ENCODE data around the gene GPAT2. TPM values are rescaled to one million over a fixed set of nuclear protein-coding genes. Genes with fewer than 3 reads are reported as not detected.
"Not testable (repeated sequence)": the region's sequence is repeated elsewhere in the genome, so short reads cannot be mapped to it uniquely, and the experiment has no call there.

Gene GPAT2
- polyA plus RNA-seq, 1 donor = 5.6 TPM

DNA sequence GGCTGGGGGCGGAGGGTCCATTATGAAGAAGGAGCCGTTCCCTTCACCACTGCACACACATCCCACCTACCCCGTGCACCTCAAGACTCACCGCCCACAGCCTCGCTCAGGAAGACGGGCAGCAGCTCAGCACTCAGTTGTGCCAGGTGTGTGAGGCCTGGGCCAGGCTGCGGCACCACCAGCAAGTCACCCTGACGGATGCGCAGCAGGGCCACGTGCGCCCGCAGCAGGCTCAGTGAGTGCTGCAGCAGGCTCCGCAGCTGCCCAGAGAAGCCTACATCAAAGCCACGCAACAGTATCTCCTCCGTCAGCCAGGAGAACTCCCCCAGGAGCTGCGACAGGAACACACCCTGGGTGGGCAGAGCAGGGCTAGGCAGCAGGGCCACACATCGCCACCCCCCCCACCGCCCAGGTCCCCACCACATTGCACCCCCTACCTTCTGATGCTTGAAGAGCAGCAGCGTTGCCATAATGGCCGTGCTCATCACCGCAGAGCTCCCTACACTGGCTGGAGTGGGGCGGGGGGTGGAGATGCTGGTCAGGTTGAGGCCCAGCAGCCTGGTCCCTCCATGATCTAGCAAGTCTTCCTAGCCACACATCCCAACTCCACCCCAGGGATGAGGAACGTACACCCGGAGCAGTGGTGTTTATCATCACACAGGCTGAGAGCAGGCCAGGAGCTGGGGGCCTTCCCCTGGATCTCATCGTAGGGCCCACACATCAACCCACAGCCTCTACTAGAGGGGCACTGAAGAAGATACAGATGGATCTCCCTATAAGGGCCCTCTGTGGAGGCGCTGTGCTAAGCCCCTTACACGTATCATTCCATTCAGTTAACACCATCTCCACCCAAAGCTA is 10.2 kb downstream of the GPAT2 start:
- DNase-seq (ENCODE audit: low read depth) = no peak

DNA sequence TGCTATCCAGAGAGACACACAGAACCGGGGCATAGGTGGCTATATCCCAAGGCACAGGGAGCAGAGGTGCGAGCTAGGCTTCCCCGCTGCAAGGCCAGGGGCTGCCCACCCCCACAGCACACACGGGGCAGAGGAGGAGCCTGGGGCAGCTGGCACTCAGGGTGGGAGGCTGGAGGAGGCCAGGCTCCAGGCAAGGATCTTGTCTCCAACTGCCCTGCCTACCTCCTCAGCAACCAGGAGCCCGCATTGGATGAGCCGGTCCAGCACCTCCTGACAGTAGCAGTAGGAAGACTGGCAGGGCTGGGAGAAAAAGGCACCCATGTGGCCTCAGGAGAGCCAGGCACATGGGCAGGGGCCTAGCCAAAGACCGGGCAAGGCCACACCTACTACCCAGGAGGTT is 11.0 kb downstream of the GPAT2 start:
- DNase-seq (ENCODE audit: low read depth) = not testable (repeated sequence)

DNA sequence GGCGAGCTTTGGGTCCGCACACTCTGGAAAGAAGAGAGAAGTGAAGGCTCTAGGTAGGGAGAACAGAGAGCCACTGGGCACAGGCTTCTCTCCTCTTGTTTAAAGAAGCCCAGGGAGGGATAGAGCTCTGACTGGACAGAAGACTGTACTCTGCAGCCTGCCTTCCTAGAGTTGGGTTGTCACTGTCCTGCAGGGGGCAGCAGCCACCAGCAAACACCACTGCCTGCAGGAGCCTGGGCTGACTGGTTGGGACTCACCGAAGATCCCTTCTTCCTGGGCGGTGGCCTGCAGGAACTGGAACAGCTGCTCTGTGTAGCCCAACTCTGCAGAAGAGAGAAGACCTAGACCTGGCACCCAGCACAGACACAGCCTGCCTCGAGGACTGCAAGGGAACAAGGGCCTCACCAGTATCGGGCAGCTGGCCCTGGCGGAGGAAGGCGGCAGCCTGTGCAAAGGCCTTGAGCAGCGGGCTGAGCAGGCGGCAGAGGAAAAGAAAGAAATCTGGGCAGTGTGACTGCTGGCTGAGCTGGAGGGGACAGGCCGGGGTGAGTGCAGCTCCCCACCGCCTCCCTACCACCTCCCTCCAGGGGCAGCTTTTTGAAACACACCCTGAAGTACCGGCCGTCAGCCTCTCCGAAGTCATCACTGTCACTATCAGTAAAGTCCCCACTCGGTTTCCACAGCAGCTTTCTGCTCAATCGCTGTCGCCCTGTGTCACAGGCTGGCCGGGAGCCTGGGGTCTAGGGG is 11.8 kb downstream of the GPAT2 start:
- DNase-seq (ENCODE audit: low read depth) = peak; percentile 35

DNA sequence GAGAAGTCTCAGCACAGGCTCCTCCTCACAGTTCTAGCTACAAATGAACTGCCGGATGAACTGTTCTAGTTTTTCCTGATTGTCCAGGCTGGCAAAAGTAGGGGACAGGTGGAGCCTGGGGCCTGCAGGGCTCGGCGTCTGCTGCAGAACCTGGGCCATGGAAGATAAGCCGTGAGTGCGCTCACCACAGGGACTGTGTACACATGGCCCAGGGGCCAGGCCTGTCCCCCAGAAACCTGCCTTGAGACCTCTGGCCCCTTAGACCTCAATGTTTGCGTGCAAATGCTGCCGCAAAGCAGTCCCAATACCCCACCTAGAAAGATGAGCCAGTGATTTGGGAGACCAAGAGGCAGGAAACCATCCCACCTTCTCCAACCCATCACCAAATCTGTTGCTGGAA is 12.6 kb downstream of the GPAT2 start:
- DNase-seq (ENCODE audit: low read depth) = not testable (repeated sequence)

DNA sequence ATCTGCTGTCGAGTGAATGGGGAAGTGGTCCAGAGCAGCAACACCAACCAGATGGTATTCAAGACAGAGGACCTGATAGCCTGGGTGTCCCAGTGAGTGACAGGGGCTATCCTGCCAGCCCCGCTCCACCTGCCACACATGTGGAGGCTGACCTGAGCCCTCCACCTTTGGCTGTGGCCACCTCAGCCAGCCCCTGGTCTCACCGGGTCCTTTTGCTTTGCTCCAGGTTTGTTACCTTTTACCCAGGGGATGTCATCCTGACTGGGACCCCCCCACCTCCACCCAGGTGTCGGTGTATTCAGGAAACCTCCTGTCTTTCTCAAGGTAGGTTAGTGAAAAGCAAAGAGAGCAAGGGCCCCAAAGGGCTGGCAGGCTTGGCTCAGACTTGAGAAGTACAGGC is 13.6 kb downstream of the GPAT2 start:
- not testable (repeated sequence) for DNase-seq (ENCODE audit: low read depth)

DNA sequence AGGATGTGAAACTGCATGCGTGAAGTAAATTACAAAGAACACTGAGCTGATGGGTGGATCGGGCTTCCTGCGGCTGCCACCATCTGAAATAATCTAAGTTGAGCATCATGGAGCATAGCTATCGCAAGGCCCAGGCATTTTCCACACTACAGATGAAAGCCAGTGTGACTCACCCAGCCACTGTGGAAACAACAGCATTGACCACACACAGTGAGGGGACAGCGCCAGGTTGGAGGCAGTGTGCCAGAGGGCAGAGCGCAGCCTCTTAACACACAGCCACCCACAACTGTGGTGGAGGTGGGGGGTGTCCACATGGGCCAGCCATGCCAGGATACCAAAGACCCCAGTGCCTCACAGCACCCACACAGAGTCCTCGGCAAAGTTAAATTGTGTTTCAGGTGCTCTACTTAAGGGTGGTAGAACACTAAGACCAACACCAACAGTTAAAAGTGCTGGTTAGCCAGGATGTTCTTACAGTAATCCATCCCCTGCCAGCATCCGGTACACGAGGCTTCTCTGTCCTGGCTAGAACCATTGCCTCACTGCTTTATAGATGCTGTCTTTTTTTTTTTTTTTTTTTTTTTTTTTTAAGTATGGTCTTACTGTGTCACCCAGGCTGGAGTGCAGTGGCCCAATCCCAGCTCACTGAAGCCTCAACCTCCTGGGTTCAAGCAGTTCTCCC is 14.7 kb downstream of the GPAT2 start:
- DNase-seq (ENCODE audit: low read depth) = not testable (repeated sequence)

DNA sequence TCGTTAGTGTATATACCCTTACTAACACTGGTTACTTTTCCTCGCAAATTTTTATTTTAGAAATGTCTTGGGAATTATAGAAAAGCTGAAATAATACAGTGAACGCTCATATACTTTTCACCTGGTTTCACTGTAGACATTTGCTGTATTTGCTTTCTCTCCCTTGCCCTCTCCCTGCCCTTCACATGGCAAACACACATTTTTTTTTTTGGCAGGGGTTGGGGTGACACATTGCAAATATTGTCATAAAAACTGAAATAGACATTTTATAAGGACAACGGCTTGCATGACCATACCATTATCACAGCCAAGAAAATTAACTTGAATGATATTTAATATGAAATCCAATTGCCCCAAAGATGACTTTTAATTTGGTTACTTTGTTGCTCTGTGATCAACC is 18.4 kb downstream of the GPAT2 start:
- not testable (repeated sequence) for DNase-seq (ENCODE audit: low read depth)

DNA sequence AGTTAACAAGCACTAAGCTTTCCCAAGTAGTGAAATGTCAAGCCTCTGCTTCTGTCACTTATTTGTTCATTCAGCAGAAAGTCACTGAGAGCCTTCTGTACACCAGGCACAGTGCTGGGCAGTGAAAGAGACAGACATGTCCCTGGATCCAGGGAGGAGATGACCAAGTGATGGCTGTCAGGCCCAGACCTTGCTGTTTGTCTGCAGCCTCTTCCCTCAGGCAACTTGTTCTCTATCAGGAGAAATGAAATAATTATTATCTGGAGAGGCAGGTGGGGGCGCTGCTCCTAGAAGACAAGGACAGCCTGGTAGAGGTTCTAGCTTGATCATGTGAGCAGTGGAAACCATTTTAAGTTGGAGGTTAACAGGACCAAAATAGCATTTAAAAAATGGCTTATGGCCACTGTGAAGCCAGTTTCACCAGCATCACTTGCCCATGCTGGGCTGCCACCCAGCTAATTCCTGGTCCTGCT is 21.9 kb downstream of the GPAT2 start:
- not testable (repeated sequence) for DNase-seq (ENCODE audit: low read depth)

DNA sequence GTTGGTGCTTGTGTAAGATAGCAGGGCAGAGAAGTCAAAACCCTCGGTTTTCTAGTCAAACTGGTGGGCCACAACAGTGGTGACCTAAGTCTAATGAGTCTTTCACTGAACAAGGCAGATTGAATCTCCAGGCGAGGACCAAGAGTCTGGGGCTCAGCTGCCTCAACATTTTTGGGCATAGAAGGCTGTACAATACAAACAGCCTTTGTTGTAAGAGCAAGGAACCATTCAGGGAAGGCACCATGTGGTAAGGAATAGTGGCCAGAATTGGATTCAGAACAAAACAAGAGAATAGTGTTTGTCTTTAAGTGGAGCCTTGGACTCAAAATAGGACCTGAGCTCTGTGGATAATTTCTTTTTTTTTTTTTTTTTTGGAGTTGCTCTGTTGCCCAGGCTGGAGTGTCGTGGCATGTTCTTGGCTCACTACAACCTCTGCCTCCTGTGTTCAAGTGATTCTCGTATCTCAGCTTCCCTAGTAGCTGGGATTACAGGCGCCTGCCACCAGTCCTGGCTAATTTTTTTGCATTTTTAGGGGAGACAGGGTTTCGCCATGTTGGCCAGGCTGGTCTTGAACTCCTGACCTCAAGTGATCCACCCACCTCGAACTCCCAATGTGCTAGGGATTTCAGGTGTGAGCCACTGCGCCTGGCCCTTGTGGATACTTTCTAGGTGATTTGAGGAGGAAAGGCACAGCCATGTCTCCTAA is 22.5 kb downstream of the GPAT2 start:
- DNase-seq (ENCODE audit: low read depth) = not testable (repeated sequence)

DNA sequence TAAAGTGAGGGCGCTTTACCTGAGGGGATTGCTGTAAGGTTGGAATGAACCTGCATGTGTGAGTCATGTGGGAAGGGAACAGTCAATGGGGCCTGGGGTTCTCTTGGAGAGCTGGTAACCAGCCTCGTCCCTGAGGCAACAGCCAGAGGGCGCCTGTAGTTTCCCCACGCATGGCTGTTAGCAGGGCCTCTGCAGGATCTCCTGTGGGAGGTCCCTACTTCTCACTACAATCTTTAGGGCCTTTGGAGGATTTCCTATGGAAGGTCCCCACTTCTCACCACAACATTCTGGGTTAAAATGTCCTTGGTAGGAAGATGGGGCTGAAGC is 23.6 kb downstream of the GPAT2 start:
- not testable (repeated sequence) for DNase-seq (ENCODE audit: low read depth)

DNA sequence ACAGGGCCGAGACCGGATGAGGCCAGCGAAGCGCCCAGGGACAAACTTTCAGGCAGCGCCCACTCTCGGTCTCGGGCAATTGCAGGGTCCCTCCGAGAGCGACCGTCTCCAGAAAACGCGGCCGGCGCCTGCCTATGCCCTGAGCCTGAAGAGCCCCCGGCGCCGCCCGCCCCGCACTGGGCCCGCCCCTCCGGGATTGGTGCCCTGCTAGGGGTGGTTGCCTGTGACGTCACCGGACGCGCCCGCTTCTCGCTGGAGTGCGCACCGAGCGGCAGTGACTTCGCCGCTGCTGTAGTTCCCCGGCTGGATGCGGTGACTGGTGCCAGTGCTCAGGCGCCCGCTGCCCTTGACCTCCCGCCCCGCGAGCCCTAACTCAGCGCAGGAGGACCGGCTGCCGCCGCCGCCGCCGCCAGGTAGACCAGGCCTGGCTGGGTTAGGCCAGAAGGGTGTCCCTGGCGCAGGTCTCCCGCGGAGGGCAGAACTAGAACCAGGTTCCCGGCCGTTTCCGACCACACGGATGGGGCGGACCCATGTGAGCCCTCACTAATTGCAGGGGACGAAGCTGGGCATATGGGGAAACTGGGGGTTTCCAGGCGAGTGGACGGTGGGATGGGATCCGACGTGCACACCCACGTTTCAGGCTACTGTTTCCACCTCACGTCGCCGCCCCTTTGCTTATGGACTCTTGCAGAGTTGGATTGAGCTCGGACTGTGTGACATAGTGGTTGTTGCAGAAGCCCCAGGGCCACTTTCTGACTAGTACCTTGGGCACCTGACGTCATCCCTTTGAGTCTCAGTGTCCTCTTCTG is 24.2 kb downstream of the GPAT2 start:
- DNase-seq (ENCODE audit: low read depth) = peak; percentile 41

DNA sequence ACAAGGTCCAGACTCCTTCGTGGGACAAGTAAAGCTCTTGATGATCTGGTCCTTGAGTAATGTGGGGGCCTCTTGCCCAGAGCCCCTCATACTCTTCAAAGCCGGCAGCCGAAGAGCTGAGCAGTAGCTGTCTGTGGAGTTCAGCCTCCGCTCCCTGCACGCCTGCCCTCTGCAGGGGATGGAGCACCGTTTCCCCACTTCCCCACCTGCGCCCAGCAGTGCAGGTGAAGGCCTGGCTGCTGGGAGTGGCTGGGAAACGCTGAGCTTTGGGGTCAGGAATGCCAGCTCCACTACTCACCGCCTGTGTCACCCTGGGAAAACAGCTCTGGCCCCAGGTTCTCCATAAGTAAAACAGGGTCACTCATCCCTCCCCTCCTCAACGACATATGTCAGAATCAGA is 24.9 kb downstream of the GPAT2 start:
- DNase-seq (ENCODE audit: low read depth) = not testable (repeated sequence)

DNA sequence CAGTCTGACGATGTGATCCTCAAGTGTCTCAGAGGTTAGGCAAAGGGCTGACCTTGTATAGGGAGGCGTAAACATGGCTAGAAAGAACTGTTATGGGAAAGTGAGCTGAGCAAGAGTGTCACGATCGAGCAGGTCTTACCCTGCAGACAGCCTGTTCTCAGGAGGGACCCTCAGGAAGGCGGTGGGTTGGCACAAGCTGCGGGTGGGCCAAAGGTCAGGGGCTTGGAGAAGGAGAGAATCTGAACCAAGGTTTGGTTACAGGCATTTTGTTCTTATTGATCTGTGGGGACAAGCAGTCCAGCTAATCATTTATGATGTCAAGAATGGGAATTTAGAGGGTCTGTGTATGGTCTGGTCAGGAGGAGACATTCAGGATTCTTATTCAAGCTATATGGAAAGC is 26.7 kb downstream of the GPAT2 start:
- not testable (repeated sequence) for DNase-seq (ENCODE audit: low read depth)

DNA sequence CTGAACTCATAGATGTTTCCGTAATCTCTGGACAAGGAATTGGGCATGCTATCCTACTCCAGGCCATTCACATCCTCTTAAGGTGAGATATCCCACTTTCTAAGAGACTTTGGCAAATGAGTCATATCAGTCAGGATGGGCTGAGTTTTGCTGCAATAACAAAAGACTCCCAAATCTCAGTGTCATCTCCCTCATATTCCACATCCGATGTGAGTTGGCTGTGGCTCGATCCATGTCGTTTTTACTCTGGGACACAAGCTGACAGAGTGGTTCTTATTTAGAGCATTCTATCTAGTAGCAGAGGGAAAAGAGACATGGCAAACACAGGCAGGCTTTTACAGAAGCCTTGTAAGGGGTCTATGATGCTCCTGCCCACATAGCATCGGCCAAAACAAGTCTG is 28.5 kb downstream of the GPAT2 start:
- DNase-seq (ENCODE audit: low read depth) = not testable (repeated sequence)

DNA sequence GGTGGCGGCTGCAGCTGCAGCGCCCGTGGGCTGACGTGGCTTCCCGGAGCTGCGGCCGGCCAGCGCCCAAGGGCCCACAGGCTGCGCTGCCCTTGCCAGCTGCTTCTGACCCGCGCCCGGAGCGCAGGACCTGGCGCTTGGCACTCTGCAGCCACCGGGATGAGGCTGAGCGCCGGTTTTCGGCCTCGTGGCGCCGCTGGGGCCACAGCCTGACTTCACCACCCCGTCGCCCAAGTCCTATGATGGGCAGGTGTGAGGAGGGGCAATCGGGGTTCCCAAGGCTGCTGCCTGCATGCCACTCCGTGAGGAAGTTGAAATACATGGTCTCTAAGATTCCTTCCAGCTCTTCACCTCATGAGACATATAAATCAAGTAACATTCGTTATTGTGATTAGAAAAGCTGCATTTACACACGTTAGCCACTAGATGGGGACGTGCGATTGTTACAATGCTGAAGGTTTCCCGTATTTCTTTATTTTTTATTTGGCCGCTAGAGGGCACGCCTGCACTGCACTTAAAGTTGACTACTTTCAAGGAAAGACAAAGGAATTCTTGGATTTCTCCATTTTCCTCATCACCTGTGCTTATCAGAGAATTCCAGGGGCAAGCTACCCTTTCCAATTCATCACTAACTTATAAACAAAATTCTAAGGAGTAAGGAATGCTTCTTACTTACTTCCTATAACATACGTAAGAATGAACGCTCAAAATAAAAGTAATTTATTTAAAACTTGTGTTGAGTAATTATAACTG is 42.0 kb downstream of the GPAT2 start:
- not testable (repeated sequence) for DNase-seq (ENCODE audit: low read depth)

DNA sequence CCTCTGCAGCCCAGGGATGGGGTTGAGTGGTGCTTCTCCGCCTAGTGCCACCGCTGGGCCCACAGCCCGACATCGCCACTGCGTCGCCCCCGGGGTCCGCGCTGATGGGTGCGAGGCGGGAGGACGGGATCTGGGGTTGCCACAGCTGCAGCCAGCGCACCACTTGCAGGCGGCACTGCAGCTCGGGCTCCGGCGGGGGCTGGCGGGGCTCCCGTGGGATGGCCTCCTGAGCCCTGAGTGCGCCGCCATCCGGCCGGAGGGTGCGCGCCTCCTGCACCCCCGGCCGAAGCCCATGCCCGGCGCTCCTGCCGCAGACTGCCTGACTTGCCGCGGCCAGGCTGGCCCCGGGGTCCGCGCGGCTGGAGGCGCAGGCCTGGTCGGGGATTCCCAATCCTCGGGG is 42.6 kb downstream of the GPAT2 start:
- not testable (repeated sequence) for DNase-seq (ENCODE audit: low read depth)

DNA sequence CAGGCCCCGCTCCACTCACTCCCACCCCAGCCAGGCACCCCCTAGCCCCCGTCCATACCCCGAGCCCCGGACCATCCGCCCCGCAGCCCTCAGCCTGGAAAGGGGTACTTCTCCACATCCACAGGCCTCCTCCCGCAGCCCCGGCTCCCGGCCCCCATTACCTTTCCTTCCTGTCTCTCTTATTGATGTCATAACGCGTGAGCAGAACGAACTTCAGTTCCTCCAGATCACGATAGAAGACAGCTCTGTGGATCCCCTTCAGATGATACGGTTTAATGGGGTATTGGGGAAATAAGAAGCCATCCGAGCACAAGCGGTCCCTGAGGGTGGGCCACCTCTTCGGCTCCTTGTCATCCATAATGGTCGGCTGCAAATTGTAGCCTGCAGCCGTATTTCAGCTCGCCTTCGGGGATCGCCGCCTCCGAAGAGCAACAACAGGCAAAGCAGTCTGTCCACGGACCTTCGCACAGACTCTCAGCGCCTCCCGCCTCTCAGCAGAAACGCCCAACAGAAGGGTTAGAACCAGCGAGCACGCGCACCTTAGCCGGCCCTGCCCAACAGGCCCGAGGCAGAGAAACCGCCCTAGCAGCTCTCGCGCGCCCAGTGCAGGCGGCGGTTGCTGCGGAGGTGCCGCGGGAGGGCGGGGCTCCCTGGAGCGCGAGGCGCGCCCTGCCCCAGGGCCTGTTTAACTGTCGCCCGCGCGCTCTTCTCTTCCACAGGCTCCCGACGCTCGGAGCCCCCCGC is 43.2 kb downstream of the GPAT2 start, which contains the start of gene ANKRD36C:
Gene ANKRD36C, minus strand, starts transcription at position 474 of the 744 bp plus-strand sequence. Its CDS starts 116 bp downstream, at position 358.
- not testable (repeated sequence) for DNase-seq (ENCODE audit: low read depth)

DNA sequence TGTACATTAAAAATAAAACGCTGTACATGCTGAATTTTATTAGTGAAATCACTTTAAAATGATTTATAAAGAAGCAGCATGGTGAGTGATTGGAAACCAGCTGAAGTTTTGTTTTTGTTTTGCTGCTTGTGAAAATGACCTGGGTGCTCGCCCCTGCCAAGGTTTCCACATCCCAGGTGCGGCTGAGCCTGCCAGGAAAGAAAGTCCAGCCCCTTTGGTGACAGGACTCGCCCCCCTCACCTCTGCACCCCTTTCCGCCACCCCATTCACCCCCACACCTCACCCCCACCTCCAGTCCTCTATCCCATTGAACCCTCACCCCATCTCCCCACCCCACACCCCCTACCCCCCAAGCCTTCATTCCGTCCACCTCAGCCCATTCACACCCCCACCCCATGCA is 43.8 kb downstream of the GPAT2 start:
- not testable (repeated sequence) for DNase-seq (ENCODE audit: low read depth)
